ENCODE measurements around the gene VSIG1. TPM values are rescaled to one million over a fixed set of nuclear protein-coding genes. Genes with fewer than 3 reads are reported as not detected.

The VSIG1 gene
- total RNA-seq, 1 experiment from 2014 or later = 0.07 TPM

GRCh38 chrX:108070891-108071290 is 26.0 kb downstream of the VSIG1 start:
- H3K27me3 ChIP-seq (ENCODE audit: insufficient read depth, low read length) = no peaks in the 10 kb centered on the region
- ATAC-seq = peak; percentile 47; the same call in 1 of the 2 replicates
- H4K20me1 ChIP-seq (ENCODE audit: insufficient read depth) = no peaks in the 10 kb centered on the region
- intact Hi-C loops (cut with micrococcal nuclease) = loop anchor here (5.0 to 10.0 kb wide), 4 partner anchors 176 to 1176 kb away; no protein-coding TSS in a partner anchor
- H3K9me2 ChIP-seq (ENCODE audit: insufficient read depth) = no peaks in the 10 kb centered on the region
- CTCF ChIA-PET = interaction anchor here (1.1 to 1.3 kb wide), 2 partner anchors 50 to 412 kb away, joined by 3 to 4 read pairs; no protein-coding TSS in a partner anchor
- no TSS peak for BruUV-seq (replicated peaks)
- H3K79me2 ChIP-seq (ENCODE audit: insufficient read depth, low read length) = no peaks in the 10 kb centered on the region
- H3K36me3 ChIP-seq (ENCODE audit: control insufficient read depth in 1 of 2, insufficient read depth in 2 of 2, low read length in 2 of 2) = no peaks in the 10 kb centered on the region
- peak overlapping the region; percentile 35 for H2AFZ ChIP-seq (ENCODE audit: low read depth, low read length, poor library complexity, severe bottlenecking)
- TF ChIP-seq ZBTB33 (IDR thresholded peaks at IDR 0.05; ENCODE audit: extremely low read depth, insufficient replicate concordance, low read length) (no peak), FOSL1 (IDR thresholded peaks at IDR 0.05; ENCODE audit: low read depth) (0 out of 2 replicates have a peak, but pooled peaks have one; percentile 17)
- no peak overlapping the region for H3K9ac ChIP-seq (ENCODE audit: low read length)
- DNase-seq (ENCODE audit: low read depth, low spot score) = no peak
- no peaks in the 10 kb centered on the region for H3K9me3 ChIP-seq (ENCODE audit: control insufficient read depth in 1 of 2, insufficient read depth in 1 of 2, low read depth in 1 of 2, low read length in 2 of 2)
- H3K4me2 ChIP-seq (ENCODE audit: low read length) = peak overlapping the region; percentile 17; the same call in 1 of the 2 replicates
- RAD21 ChIA-PET (ENCODE audit: low non-redundant PET in 1 of 2, low total read pairs in 2 of 2, uncharacterized antibody in 2 of 2, unreplicated experiment in 2 of 2) = no interaction called here
- no peak overlapping the region for H3K27ac ChIP-seq (ENCODE audit: low read depth, low read length)
- POLR2A ChIA-PET = no interaction called here
- H3K4me3 ChIP-seq (replicated peaks in 1 of 2; ENCODE audit: low read depth in 1 of 2, low read length in 2 of 2) = no peak overlapping the region
- H3K4me1 ChIP-seq (ENCODE audit: control insufficient read depth in 1 of 2, insufficient read depth in 2 of 2, low read length in 2 of 2) = peaks cover 0 to 6% of the 10 kb centered on the region in 2 experiments; a peak in 1 of 4 replicates

GRCh38 chrX:108071578-108071977 is 26.7 kb downstream of the VSIG1 start:
- Histone ChIP-seq H3K9me3 (ENCODE audit: control insufficient read depth in 1 of 2, insufficient read depth in 1 of 2, low read depth in 1 of 2, low read length in 2 of 2) (no peaks in the 10 kb centered on the region), H3K79me2 (ENCODE audit: insufficient read depth, low read length) (no peaks in the 10 kb centered on the region), H3K4me3 (replicated peaks in 1 of 2; ENCODE audit: low read depth in 1 of 2, low read length in 2 of 2) (no peak overlapping the region), H3K27me3 (ENCODE audit: insufficient read depth, low read length) (no peaks in the 10 kb centered on the region), H2AFZ (ENCODE audit: low read depth, low read length, poor library complexity, severe bottlenecking) (no peak overlapping the region), H3K4me1 (ENCODE audit: control insufficient read depth in 1 of 2, insufficient read depth in 2 of 2, low read length in 2 of 2) (peaks cover 0 to 6% of the 10 kb centered on the region in 2 experiments; a peak in 1 of 4 replicates), H4K20me1 (ENCODE audit: insufficient read depth) (no peaks in the 10 kb centered on the region), H3K9ac (ENCODE audit: low read length) (no peak overlapping the region), H3K27ac (ENCODE audit: low read depth, low read length) (no peak overlapping the region), H3K4me2 (ENCODE audit: low read length) (no peak overlapping the region), H3K36me3 (ENCODE audit: control insufficient read depth in 1 of 2, insufficient read depth in 2 of 2, low read length in 2 of 2) (no peaks in the 10 kb centered on the region), H3K9me2 (ENCODE audit: insufficient read depth) (no peaks in the 10 kb centered on the region)
- no TSS peak for BruUV-seq (replicated peaks)
- RAD21 ChIA-PET (ENCODE audit: low non-redundant PET in 1 of 2, low total read pairs in 2 of 2, uncharacterized antibody in 2 of 2, unreplicated experiment in 2 of 2) = no interaction called here
- DNase-seq (ENCODE audit: low read depth, low spot score) = no peak
- ATAC-seq = no peak
- intact Hi-C loops (cut with micrococcal nuclease) = loop anchor here (5.0 to 10.0 kb wide), 4 partner anchors 177 to 1177 kb away; no protein-coding TSS in a partner anchor
- POLR2A ChIA-PET = no interaction called here
- CTCF ChIA-PET = no interaction called here
- TF ChIP-seq SRF (IDR thresholded peaks at IDR 0.05; ENCODE audit: low read depth) (no peak), TCF7L2 (IDR thresholded peaks at IDR 0.05; ENCODE audit: borderline replicate concordance, extremely low read depth, insufficient read depth, insufficient read length) (no peak), MAX (IDR thresholded peaks at IDR 0.05) (no peak), EGR1 (IDR thresholded peaks at IDR 0.05; ENCODE audit: low read depth) (no peak), EZH2phosphoT487 (IDR thresholded peaks at IDR 0.05; ENCODE audit: borderline replicate concordance) (no peak), CEBPB (IDR thresholded peaks at IDR 0.05; ENCODE audit: low read depth) (no peak), EZH2 (IDR thresholded peaks at IDR 0.05) (no peak), ZBTB33 (IDR thresholded peaks at IDR 0.05; ENCODE audit: extremely low read depth, insufficient replicate concordance, low read length) (no peak), REST (IDR thresholded peaks at IDR 0.05; ENCODE audit: low read depth) (no peak), YY1 (IDR thresholded peaks at IDR 0.05; ENCODE audit: extremely low read depth, insufficient replicate concordance, low read depth, low read length) (no peak)

All from HCT116 (cell line).